OCI-M2 (cell line): ENCODE results near the gene RET.

Experiments
- DNase-seq: peaks from one replicate; lab custom pipeline; 2025; ENCODE audit not compliant: unreplicated experiment; lab: John Stamatoyannopoulos, UW

The RET gene

GRCh38 chr10:43166207-43166879 lies 89.5 kb downstream of the RET start:
- no peak for DNase-seq

GRCh38 chr10:43166880-43167497 lies 90.1 kb downstream of the RET start:
- no peak for DNase-seq

GRCh38 chr10:43167498-43167889 lies 90.6 kb downstream of the RET start:
- DNase-seq = no peak

- DNase-seq = no peak
Measured at GRCh38 chr10:43170491-43170890, 93.6 kb downstream of the RET start.

- no peak for DNase-seq
Measured at GRCh38 chr10:43172645-43173044, 95.8 kb downstream of the RET start.

- DNase-seq = no peak
Measured at GRCh38 chr10:43173120-43173519, 96.3 kb downstream of the RET start.

- no peak for DNase-seq
Measured at GRCh38 chr10:43174969-43175368, 98.1 kb downstream of the RET start.

- no peak for DNase-seq
Measured at GRCh38 chr10:43176271-43176670, 99.4 kb downstream of the RET start.

GRCh38 chr10:43177595-43177994 lies 100.7 kb downstream of the RET start:
- DNase-seq = no peak
